B cell (primary cell): ENCODE measurements around the gene NDRG3. TPM values are rescaled to one million over a fixed set of nuclear protein-coding genes. Genes with fewer than 3 reads are reported as not detected.

ENCODE experiments used
- ATAC-seq: fragments of 200-7000 bp; cut with Tn5 transposase; one replicate; pipeline ENCODE4 v1.10.0; 2021; ENCODE audit warnings: low read depth, mild to moderate bottlenecking, moderate number of reproducible peaks, moderate library complexity
- CTCF ChIA-PET: fragments of 350-600 bp; sonication (Branson Sonifier 250); formaldehyde crosslinking; loops from one replicate; lab custom pipeline; 2021; ENCODE audit warnings: antibody characterized with exemption, inconsistent platforms; lab: Charles Lee
- POLR2A ChIA-PET: fragments of 350-600 bp; sonication (Branson Sonifier 250); formaldehyde crosslinking; loops from one replicate; lab custom pipeline; 2021; ENCODE audit warnings: antibody characterized with exemption; lab: Charles Lee
- DNase-seq: peaks from one replicate; pipeline ENCODE4 v3.0.0; 2013
- H2AFZ ChIP-seq: 2 replicates; pipeline ENCODE4 v1.6.1; 2012; ENCODE audit warnings: mild to moderate bottlenecking, low read depth, low read length; ENCODE audit not compliant: insufficient read depth, poor library complexity, severe bottlenecking
- H3K27ac ChIP-seq, 2 donors: 1 replicate in 1 of 2; 2 replicates in 1 of 2; pipeline ENCODE4 v1.5.1; 2012 to 2013; ENCODE audit warnings: low read length in 2 of 2, mild to moderate bottlenecking in 2 of 2, moderate library complexity in 1 of 2
- H3K27me3 ChIP-seq, 4 experiments: fragments of 200-600 bp in 1 of 4; sonication (generic) in 1 of 4; replicated peaks in 1 of 4; 1 replicate in 2 of 4; 2 replicates in 2 of 4; pipeline versions ENCODE4 v1.6.1 to v1.7.0; 2013 to 2016; ENCODE audit warnings: low read length in 3 of 4, mild to moderate bottlenecking in 2 of 4, mixed read lengths in 1 of 4, moderate library complexity in 1 of 4; ENCODE audit not compliant: insufficient read depth in 4 of 4, control insufficient read depth in 3 of 4; ENCODE audit errors: control extremely low read depth in 1 of 4
- H3K36me3 ChIP-seq, 2 experiments: replicated peaks in 1 of 2; 1 replicate in 1 of 2; 2 replicates in 1 of 2; pipeline versions ENCODE4 v1.6.1 to v1.7.1; 2013; ENCODE audit warnings: low read length in 1 of 2; ENCODE audit not compliant: insufficient read depth in 2 of 2, control insufficient read depth in 1 of 2; ENCODE audit errors: control extremely low read depth in 1 of 2, extremely low read depth in 1 of 2
- H3K4me1 ChIP-seq, 2 donors: fragments of 200-600 bp in 1 of 2; sonication (generic) in 1 of 2; 1 replicate in 1 of 2; 2 replicates in 1 of 2; pipeline versions ENCODE4 v1.5.1 to v1.6.1; 2013 to 2017; ENCODE audit warnings: low read length in 2 of 2; ENCODE audit not compliant: control insufficient read depth in 2 of 2, insufficient read depth in 2 of 2
- H3K4me2 ChIP-seq: replicated peaks from 2 replicates; pipeline ENCODE3; 2012; ENCODE audit warnings: mild to moderate bottlenecking, low read depth, low read length; ENCODE audit not compliant: poor library complexity, severe bottlenecking
- H3K4me3 ChIP-seq, 5 experiments: fragments of 200-600 bp in 1 of 5; sonication (generic) in 1 of 5; 1 replicate in 3 of 5; 2 replicates in 2 of 5; pipeline versions ENCODE4 v1.5.1 to v1.7.0; 2011 to 2016; ENCODE audit warnings: low read length in 4 of 5, mild to moderate bottlenecking in 4 of 5, low read depth in 2 of 5, control low read depth in 1 of 5, moderate library complexity in 1 of 5; ENCODE audit not compliant: insufficient read depth in 1 of 5; ENCODE audit errors: control extremely low read depth in 1 of 5, extremely low read depth in 1 of 5
- H3K79me2 ChIP-seq: fragments of 200-600 bp; sonication (generic); one replicate; pipeline ENCODE4 v1.6.0; 2016; ENCODE audit warnings: low read length; ENCODE audit not compliant: control insufficient read depth, insufficient read depth
- H3K9ac ChIP-seq: fragments of 200-600 bp; sonication (generic); 2 replicates; pipeline ENCODE4 v1.6.1; 2017; ENCODE audit warnings: mild to moderate bottlenecking, low read length, moderate library complexity
- H3K9me3 ChIP-seq, 3 donors: one replicate each; pipeline versions ENCODE4 v1.6.1 to v1.7.1; 2013; ENCODE audit warnings: low read length in 2 of 3; ENCODE audit not compliant: control insufficient read depth in 2 of 3, insufficient read depth in 1 of 3; ENCODE audit errors: control extremely low read depth in 1 of 3
- H4K20me1 ChIP-seq: 2 replicates; pipeline ENCODE4 v1.6.0; 2012; ENCODE audit warnings: mild to moderate bottlenecking, low read length; ENCODE audit not compliant: insufficient read depth, control insufficient read depth, poor library complexity, severe bottlenecking
- H3K27ac Mint-ChIP-seq: one replicate; pipeline ENCODE4 v1.8.0; 2021; ENCODE audit warnings: mixed read lengths
- H3K27me3 Mint-ChIP-seq: one replicate; pipeline ENCODE4 v1.8.0; 2021; ENCODE audit warnings: mixed read lengths
- H3K4me1 Mint-ChIP-seq: one replicate; pipeline ENCODE4 v1.8.0; 2021; ENCODE audit warnings: mixed read lengths
- H3K4me3 Mint-ChIP-seq: one replicate; pipeline ENCODE4 v1.8.0; 2021; ENCODE audit warnings: mixed read lengths
- H3K9me3 Mint-ChIP-seq: one replicate; pipeline ENCODE4 v1.8.0; 2022; ENCODE audit warnings: mixed read lengths; ENCODE audit not compliant: insufficient read depth
- CTCF ChIP-seq: fragments of 200-600 bp; IDR thresholded peaks from one replicate; pipeline ENCODE4 v1.8.0; 2022; ENCODE audit warnings: antibody characterized with exemption, mild to moderate bottlenecking
- EZH2 ChIP-seq: IDR thresholded peaks from 2 replicates; pipeline ENCODE4 v1.6.1; 2012; ENCODE audit warnings: borderline replicate concordance, low read depth, mild to moderate bottlenecking, moderate library complexity, low read length; ENCODE audit not compliant: insufficient read depth, poor library complexity, severe bottlenecking
- WGBS: methylation state at CpG from one replicate; pipeline ENCODE4 v1.1.5; 2013; ENCODE audit warnings: missing lambda C conversion rate; ENCODE audit not compliant: insufficient coverage; 5-methylcytosine and 5-hydroxymethylcytosine counted together
- intact Hi-C: fragments of 100-400 bp; cut with micrococcal nuclease; formaldehyde crosslinking; loops from one replicate; pipeline ENCODE4 v1.10.0; 2022
- polyA plus RNA-seq: library from polyadenylated mRNA; depleted of rRNA; stranded (reverse); fragments of >200 nt; gene quantifications from 2 replicates; pipeline ENCODE4 v1.2.3, GENCODE V29; 2012
- total RNA-seq, 2 donors: library from RNA; stranded (reverse); fragments of 120-200 nt in 1 of 2; gene quantifications; 1 replicate in 1 of 2; 2 replicates in 1 of 2; pipeline versions ENCODE4 v1.2.3 to v1.2.4, GENCODE V29; 2013 to 2022

NDRG3 gene
- total and polyA plus RNA-seq, 2 donors (not counting 1 experiment from before 2014, with no cell fraction given), result 15.7 to 26.1 TPM

DNA sequence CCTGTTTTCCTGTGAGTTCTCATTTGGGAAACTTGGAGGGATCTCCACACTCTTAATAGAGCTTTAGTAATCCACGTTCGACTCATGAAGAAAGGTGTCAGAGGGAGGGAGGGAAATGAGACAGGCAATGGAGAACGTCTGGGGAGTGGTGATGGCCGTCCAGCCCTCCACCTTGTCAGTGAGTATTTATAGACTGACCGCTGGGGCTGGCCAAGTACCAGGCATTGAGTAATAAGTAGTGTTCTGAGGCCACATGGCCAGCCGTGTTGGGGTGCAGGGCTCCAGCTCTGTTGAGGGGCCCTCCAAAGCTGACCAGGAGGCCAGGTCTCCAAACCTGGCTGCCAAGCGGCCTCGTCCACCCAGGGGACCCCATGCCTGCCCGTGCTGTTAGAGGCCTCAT is 39.0 kb upstream of the NDRG3 start:
- no peak overlapping the region for H3K4me2 ChIP-seq
- no peak overlapping the region for H3K27ac ChIP-seq
- H4K20me1 ChIP-seq, result no peaks in the 10 kb centered on the region
- peaks cover 3 to 19% of the 10 kb centered on the region in 2 experiments for H3K36me3 ChIP-seq
- ChIA-PET POLR2A (no interaction called here), CTCF (no interaction called here)
- H3K4me3 ChIP-seq, result no peak overlapping the region
- Mint-ChIP-seq H3K27ac (no peak overlapping the region), H3K9me3 (no peaks in the 10 kb centered on the region), H3K4me1 (no peaks in the 10 kb centered on the region), H3K27me3 (no peaks in the 10 kb centered on the region), H3K4me3 (no peak overlapping the region)
- H2AFZ ChIP-seq, result no peak overlapping the region
- no peaks in the 10 kb centered on the region for H3K79me2 ChIP-seq
- H3K9ac ChIP-seq, result no peak overlapping the region
- TF ChIP-seq EZH2, result no peak
- DNase-seq (no peak), ATAC-seq (no peak)
- no peaks in the 10 kb centered on the region for H3K4me1 ChIP-seq
- H3K9me3 ChIP-seq, result no peaks in the 10 kb centered on the region
- WGBS, result 94% methylated on average over 6 of the region's 9 CpGs
- intact Hi-C loops, result no loop called here
- no peaks in the 10 kb centered on the region for H3K27me3 ChIP-seq

GRCh38 chr20:36784116-36784515 is 38.2 kb upstream of the NDRG3 start:
- Histone ChIP-seq H3K9ac (no peak overlapping the region), H3K36me3 (peaks cover 3 to 19% of the 10 kb centered on the region in 2 experiments), H3K4me2 (no peak overlapping the region), H4K20me1 (no peaks in the 10 kb centered on the region), H3K27me3 (no peaks in the 10 kb centered on the region), H2AFZ (no peak overlapping the region), H3K4me1 (no peaks in the 10 kb centered on the region), H3K4me3 (no peak overlapping the region), H3K27ac (no peak overlapping the region), H3K79me2 (no peaks in the 10 kb centered on the region), H3K9me3 (no peaks in the 10 kb centered on the region)
- H3K9me3 Mint-ChIP-seq, result no peaks in the 10 kb centered on the region
- TF ChIP-seq CTCF (no peak), EZH2 (no peak)
- 100% methylated on average over 7 of the region's 7 CpGs for WGBS
- DNase-seq, result no peak
- CTCF ChIA-PET, result no interaction called here
- H3K4me1 Mint-ChIP-seq, result no peaks in the 10 kb centered on the region
- H3K4me3 Mint-ChIP-seq, result no peak overlapping the region
- ATAC-seq, result no peak
- H3K27ac Mint-ChIP-seq, result no peak overlapping the region
- H3K27me3 Mint-ChIP-seq, result no peaks in the 10 kb centered on the region
- POLR2A ChIA-PET, result no interaction called here
- intact Hi-C loops, result no loop called here
